Gastroesophageal sphincter (tissue), 4 donors: ENCODE measurements around the gene KBTBD12. TPM values are rescaled to one million over a fixed set of nuclear protein-coding genes. Genes with fewer than 3 reads are reported as not detected.
"Not testable (repeated sequence)": the region's sequence is repeated elsewhere in the genome, so short reads cannot be mapped to it uniquely, and the experiment has no call there.

Source experiments
- ATAC-seq: fragments of 150-250 bp; one replicate; pipeline ENCODE4 v1.9.1; 2016; ENCODE audit warnings: mild to moderate bottlenecking, moderate library complexity
- H3K27ac ChIP-seq, 4 donors: fragments of 200-600 bp; sonication (generic) in 3 of 4; 1 replicate in 3 of 4; 2 replicates in 1 of 4; pipeline ENCODE4 v1.5.1; 2016 to 2019
- H3K27me3 ChIP-seq: fragments of 200-600 bp; sonication (generic); one replicate; pipeline ENCODE4 v1.5.1; 2019
- H3K36me3 ChIP-seq, 2 donors: fragments of 200-600 bp; sonication (generic); one replicate each; pipeline ENCODE4 v1.5.1; 2019; ENCODE audit warnings: control low read depth in 1 of 2
- H3K4me1 ChIP-seq, 3 donors: fragments of 200-600 bp; sonication (generic); 1 replicate in 2 of 3; 2 replicates in 1 of 3; pipeline ENCODE4 v1.5.1; 2016 to 2019; ENCODE audit warnings: control low read depth in 2 of 3
- H3K4me3 ChIP-seq, 2 donors: fragments of 200-600 bp; sonication (generic); one replicate each; pipeline ENCODE4 v1.5.1; 2019; ENCODE audit warnings: mild to moderate bottlenecking in 1 of 2, moderate library complexity in 1 of 2
- H3K9me3 ChIP-seq, 3 donors: fragments of 200-600 bp; sonication (generic); one replicate each; pipeline ENCODE4 v1.5.1; 2017 to 2019; ENCODE audit warnings: control low read depth in 2 of 3
- EP300 ChIP-seq: sonication (generic); formaldehyde crosslinking; IDR thresholded peaks from one replicate; pipeline ENCODE4 v1.6.1; 2017; ENCODE audit warnings: antibody characterized with exemption, mild to moderate bottlenecking
- POLR2A ChIP-seq, 2 donors: fragments of 450-650 bp; IDR thresholded peaks; one replicate each; pipeline ENCODE4 v1.6.1; 2017; ENCODE audit warnings: antibody characterized with exemption in 2 of 2, mild to moderate bottlenecking in 2 of 2, moderate library complexity in 1 of 2
- POLR2AphosphoS5 ChIP-seq: sonication (generic); formaldehyde crosslinking; IDR thresholded peaks from one replicate; pipeline ENCODE4 v1.6.1; 2017; ENCODE audit warnings: antibody characterized with exemption
- WGBS, 2 donors: methylation state at CpG; one replicate each; pipeline ENCODE4 v1.1.5; 2018; ENCODE audit warnings: low coverage in 1 of 2; 5-methylcytosine and 5-hydroxymethylcytosine counted together
- total RNA-seq, 4 donors: library from RNA; depleted of rRNA; stranded (reverse); fragments of >200 nt; gene quantifications; one replicate each; pipeline ENCODE4 v1.1.0, GENCODE V29; 2016
- TF ChIP-seq, protein P1 (sequence below), 4 experiments: fragments of 200-600 bp in 2 of 4; fragments of 450-650 bp in 2 of 4; sonication (generic) in 1 of 4; IDR thresholded peaks; one replicate each; pipeline ENCODE4 v1.5.1; 2017 to 2019; ENCODE audit warnings: antibody characterized with exemption in 4 of 4, mild to moderate bottlenecking in 2 of 4, moderate library complexity in 2 of 4

Gene KBTBD12
- total RNA-seq, 4 donors from 2014 or later = 2.2 to 11.2 (median 5.8) TPM

DNA sequence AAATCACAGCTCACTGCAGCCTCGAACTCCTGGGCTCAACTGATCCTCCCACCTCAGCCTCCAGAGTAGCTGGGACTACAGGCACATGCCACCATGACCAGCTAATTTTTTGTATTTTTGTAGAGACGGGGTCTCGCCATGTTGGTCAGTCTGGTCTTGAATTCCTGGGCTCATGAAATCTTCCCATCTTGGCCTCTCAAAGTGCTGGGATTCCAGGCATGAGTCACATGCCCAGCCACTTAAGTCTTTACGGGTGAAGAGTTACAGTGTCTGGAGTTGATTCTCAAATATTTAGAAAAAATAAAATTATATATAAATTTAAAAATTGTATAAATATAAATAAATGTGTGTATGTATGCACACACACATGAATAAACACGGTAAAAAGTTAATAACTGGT is 14.5 kb upstream of the KBTBD12 start:
- TF ChIP-seq POLR2A (IDR thresholded peaks at IDR 0.05) = no peak
- TF ChIP-seq EP300 = no peak
- TF ChIP-seq POLR2AphosphoS5 = no peak
- TF ChIP-seq, protein P1, sequence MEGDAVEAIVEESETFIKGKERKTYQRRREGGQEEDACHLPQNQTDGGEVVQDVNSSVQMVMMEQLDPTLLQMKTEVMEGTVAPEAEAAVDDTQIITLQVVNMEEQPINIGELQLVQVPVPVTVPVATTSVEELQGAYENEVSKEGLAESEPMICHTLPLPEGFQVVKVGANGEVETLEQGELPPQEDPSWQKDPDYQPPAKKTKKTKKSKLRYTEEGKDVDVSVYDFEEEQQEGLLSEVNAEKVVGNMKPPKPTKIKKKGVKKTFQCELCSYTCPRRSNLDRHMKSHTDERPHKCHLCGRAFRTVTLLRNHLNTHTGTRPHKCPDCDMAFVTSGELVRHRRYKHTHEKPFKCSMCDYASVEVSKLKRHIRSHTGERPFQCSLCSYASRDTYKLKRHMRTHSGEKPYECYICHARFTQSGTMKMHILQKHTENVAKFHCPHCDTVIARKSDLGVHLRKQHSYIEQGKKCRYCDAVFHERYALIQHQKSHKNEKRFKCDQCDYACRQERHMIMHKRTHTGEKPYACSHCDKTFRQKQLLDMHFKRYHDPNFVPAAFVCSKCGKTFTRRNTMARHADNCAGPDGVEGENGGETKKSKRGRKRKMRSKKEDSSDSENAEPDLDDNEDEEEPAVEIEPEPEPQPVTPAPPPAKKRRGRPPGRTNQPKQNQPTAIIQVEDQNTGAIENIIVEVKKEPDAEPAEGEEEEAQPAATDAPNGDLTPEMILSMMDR (IDR thresholded peaks at IDR 0.05) = no peak
- Histone ChIP-seq H3K36me3 (no peaks in the 10 kb centered on the region), H3K27ac (no peak overlapping the region), H3K4me3 (no peak overlapping the region), H3K4me1 (no peaks in the 10 kb centered on the region), H3K27me3 (no peaks in the 10 kb centered on the region), H3K9me3 (no peaks in the 10 kb centered on the region)
- no peak for ATAC-seq
- 92 to 97% methylated on average over 1 to 5 of the region's 5 CpGs for WGBS, 2 donors

DNA sequence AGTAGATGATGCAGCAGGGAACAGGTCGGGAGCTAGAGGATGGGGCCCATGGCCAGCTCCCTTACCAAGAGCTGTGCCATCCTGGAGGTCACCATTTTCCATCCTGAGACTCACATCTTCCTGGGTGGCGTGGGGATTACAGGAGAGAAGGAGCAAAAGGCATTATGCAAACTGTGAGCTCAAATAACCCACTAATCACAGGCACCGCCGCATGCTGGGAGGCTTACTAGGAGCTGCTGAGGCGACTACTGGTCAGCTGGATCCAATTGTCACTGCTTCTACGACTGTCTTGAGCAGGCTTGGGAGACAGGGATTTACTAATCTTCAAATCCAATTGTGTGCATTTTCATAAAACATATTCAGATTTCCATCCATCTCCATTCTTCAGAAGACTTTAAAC is 12.5 kb upstream of the KBTBD12 start:
- 40 to 73% methylated on average over 2 to 5 of the region's 6 CpGs for WGBS, 2 donors
- Histone ChIP-seq H3K4me3 (no peak overlapping the region), H3K27me3 (no peaks in the 10 kb centered on the region), H3K27ac (no peak overlapping the region), H3K4me1 (no peaks in the 10 kb centered on the region), H3K36me3 (no peaks in the 10 kb centered on the region), H3K9me3 (no peaks in the 10 kb centered on the region)
- no peak for ATAC-seq
- no peak for TF ChIP-seq POLR2AphosphoS5
- no peak for TF ChIP-seq POLR2A (IDR thresholded peaks at IDR 0.05)
- no peak for TF ChIP-seq EP300
- TF ChIP-seq, protein P1 (IDR thresholded peaks at IDR 0.05) = no peak

DNA sequence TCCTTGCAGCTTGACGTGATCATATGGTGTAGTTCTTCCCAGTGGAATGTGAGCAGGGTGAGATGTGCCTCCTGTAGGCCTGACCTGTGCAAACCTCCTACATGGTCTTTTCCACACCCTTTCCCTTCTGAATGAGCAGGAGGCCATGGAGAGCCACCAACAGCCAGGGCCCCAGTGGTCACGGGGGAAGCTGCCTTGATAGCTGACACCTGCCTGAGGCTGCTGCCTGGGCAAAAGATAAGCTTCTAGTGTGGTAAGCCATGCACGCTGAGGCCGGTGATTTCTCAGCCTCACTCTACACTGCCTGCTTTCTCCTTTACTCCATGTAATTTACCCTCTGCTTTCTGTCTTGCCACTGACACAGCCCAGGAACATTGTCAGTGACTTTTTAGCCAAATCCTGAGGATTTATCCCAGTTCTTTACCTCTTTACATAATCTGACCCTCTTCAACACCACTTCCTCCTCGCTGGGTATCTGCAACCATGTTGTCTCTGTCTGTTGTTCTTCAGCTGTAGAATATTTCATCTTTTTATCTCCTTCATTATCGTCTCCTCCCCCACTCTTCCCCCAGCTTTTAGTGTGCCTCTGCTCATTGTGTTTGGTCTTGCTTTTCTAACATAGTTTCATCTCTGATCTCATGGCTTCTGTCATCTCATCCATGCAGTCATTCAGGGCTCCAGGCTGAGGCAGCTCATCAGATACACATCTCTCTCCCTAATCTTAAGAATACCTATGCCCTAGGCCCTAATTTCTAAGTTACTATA is 11.2 kb upstream of the KBTBD12 start:
- H3K4me3 ChIP-seq = no peak overlapping the region
- ATAC-seq = no peak
- TF ChIP-seq POLR2A (IDR thresholded peaks at IDR 0.05) = no peak
- no peak for TF ChIP-seq POLR2AphosphoS5
- no peak for TF ChIP-seq EP300
- TF ChIP-seq, protein P1 (IDR thresholded peaks at IDR 0.05) = no peak
- no peaks in the 10 kb centered on the region for H3K27me3 ChIP-seq
- no peak overlapping the region for H3K27ac ChIP-seq
- WGBS, 2 donors = 91 to 96% methylated on average over 4 to 5 of the region's 6 CpGs
- H3K36me3 ChIP-seq = no peaks in the 10 kb centered on the region
- H3K9me3 ChIP-seq = no peaks in the 10 kb centered on the region
- H3K4me1 ChIP-seq = no peaks in the 10 kb centered on the region

DNA sequence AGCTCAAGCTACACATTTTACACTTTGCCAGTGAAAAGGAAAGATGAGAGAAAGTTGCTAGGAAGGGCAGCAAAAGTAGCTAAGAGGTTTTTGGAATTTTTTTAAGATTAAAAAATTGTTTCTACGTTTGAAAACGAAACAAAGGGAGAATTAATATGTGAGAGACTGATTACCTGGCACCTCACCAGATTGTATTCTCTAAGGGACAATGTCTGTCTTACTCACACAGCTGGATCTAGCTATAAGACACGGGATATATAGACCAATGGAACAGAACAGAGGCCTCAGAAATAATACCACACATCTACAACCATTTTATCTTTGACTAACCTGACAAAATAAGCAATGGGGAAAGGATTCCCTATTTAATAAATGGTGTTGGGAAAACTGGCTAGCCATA is 9.5 kb upstream of the KBTBD12 start:
- no peaks in the 10 kb centered on the region for H3K9me3 ChIP-seq
- no peaks in the 10 kb centered on the region for H3K27me3 ChIP-seq
- no peaks in the 10 kb centered on the region for H3K36me3 ChIP-seq
- no peaks in the 10 kb centered on the region for H3K4me1 ChIP-seq
- WGBS, 2 donors = 57 to 75% methylated on average over 3 of the region's 3 CpGs
- no peak for ATAC-seq
- no peak overlapping the region for H3K27ac ChIP-seq
- H3K4me3 ChIP-seq = no peak overlapping the region
- no peak for TF ChIP-seq POLR2A (IDR thresholded peaks at IDR 0.05)
- no peak for TF ChIP-seq POLR2AphosphoS5

DNA sequence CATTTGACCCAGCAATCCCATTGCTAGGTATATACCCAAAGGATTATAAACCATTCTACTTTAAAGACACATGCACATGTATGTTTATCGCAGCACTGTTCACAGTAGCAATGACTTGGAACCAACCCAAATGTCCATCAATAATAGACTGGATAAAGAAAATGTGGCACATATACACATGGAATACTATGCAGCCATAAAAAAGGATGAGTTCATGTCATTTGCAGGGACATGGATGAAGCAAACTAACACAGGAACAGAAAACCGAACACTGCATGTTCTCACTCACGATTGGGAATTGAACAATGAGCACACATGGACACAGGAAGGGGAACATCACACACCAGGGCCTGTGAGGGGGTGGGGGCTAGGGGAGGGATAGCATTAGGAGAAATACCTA is 8.4 kb upstream of the KBTBD12 start:
- not testable (repeated sequence) for H3K9me3 ChIP-seq, H3K4me3 ChIP-seq, ATAC-seq, H3K36me3 ChIP-seq, H3K27me3 ChIP-seq, H3K4me1 ChIP-seq, H3K27ac ChIP-seq
- WGBS, 2 donors = 78 to 97% methylated on average over 3 of the region's 3 CpGs

DNA sequence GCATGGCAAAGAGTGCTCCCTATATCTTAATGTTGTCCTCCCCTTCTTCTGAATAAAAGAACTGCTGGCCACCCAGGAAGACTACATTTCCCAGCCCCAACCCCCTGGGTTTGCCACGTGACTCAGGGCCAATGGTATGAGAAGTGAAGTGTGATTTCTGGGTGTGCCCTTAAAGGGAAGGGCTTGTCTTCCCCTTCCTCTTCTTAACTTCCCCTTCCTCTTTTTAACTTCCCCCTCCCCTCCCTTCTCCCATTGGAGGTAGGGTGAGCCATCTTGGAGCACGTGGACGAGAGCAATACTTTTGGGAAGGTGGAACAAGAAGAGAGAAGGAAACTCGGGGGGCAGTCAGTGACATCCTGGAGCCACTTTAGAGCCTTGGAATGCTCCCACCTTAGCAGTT is 6.8 kb upstream of the KBTBD12 start:
- 79% methylated on average over 3 of the region's 4 CpGs; no CpG with 5 or more reads in 1 of the 2 donors for WGBS, 2 donors
- Histone ChIP-seq H3K4me3 (no peak overlapping the region), H3K27ac (no peak overlapping the region), H3K27me3 (no peaks in the 10 kb centered on the region), H3K36me3 (no peaks in the 10 kb centered on the region), H3K4me1 (peaks cover 0 to 18% (median 7%) of the 10 kb centered on the region in 3 donors), H3K9me3 (no peaks in the 10 kb centered on the region)
- ATAC-seq = peak; percentile 47
- TF ChIP-seq POLR2A (IDR thresholded peaks at IDR 0.05) (no peak), POLR2AphosphoS5 (no peak), EP300 (no peak)
- TF ChIP-seq, protein P1 (IDR thresholded peaks at IDR 0.05) = no peak
